CD8-positive, alpha-beta memory T cell (primary cell): ENCODE results near the gene LIN54. TPM values are rescaled to one million over a fixed set of nuclear protein-coding genes. Genes with fewer than 3 reads are reported as not detected.
"Not testable (repeated sequence)": the region's sequence is repeated elsewhere in the genome, so short reads cannot be mapped to it uniquely, and the experiment has no call there.

Experiments used
- CTCF ChIA-PET: fragments of 350-600 bp; sonication (Branson Sonifier 250); formaldehyde crosslinking; loops from one replicate; lab custom pipeline; 2021; ENCODE audit warnings: antibody characterized with exemption; lab: Charles Lee
- POLR2A ChIA-PET: fragments of 350-600 bp; sonication (Branson Sonifier 250); formaldehyde crosslinking; loops from one replicate; lab custom pipeline; 2021; ENCODE audit warnings: antibody characterized with exemption; lab: Charles Lee
- DNase-seq, 5 donors: peaks; one replicate each; pipeline versions ENCODE4 v3.0.0 to v3.0.0-alpha.2; 2020 to 2022; ENCODE audit warnings: mixed read lengths in 1 of 5
- H3K27ac ChIP-seq: one replicate; pipeline ENCODE4 v1.7.0; 2013; ENCODE audit warnings: low read depth, mild to moderate bottlenecking, low read length, moderate library complexity
- H3K27me3 ChIP-seq: 2 replicates; pipeline ENCODE4 v1.7.0; 2013; ENCODE audit warnings: low read length, mild to moderate bottlenecking; ENCODE audit not compliant: insufficient read depth, poor library complexity, severe bottlenecking
- H3K36me3 ChIP-seq: 2 replicates; pipeline ENCODE4 v1.7.0; 2013; ENCODE audit warnings: mild to moderate bottlenecking, low read length, moderate library complexity; ENCODE audit not compliant: insufficient read depth
- H3K4me1 ChIP-seq: 2 replicates; pipeline ENCODE4 v1.7.0; 2013; ENCODE audit warnings: mild to moderate bottlenecking, low read length, moderate library complexity; ENCODE audit not compliant: insufficient read depth
- H3K4me3 ChIP-seq: 2 replicates; pipeline ENCODE4 v1.7.0; 2013; ENCODE audit warnings: mild to moderate bottlenecking, low read length
- H3K9me3 ChIP-seq: 2 replicates; pipeline ENCODE4 v1.7.0; 2013; ENCODE audit warnings: mild to moderate bottlenecking, low read length
- H3K27ac Mint-ChIP-seq, 8 donors: one replicate each; pipeline ENCODE4 v1.8.0; 2020 to 2021; ENCODE audit warnings: mixed read lengths in 8 of 8, mild to moderate bottlenecking in 6 of 8, inconsistent platforms in 3 of 8, moderate library complexity in 3 of 8
- H3K27me3 Mint-ChIP-seq, 2 donors: one replicate each; pipeline ENCODE4 v1.8.0; 2020 to 2021; ENCODE audit warnings: mixed read lengths in 2 of 2, mild to moderate bottlenecking in 1 of 2, moderate library complexity in 1 of 2
- H3K36me3 Mint-ChIP-seq, 3 donors: one replicate each; pipeline ENCODE4 v1.8.0; 2020 to 2021; ENCODE audit warnings: mixed read lengths in 3 of 3, inconsistent platforms in 1 of 3, mild to moderate bottlenecking in 1 of 3
- H3K4me1 Mint-ChIP-seq, 3 donors: one replicate each; pipeline ENCODE4 v1.8.0; 2020 to 2021; ENCODE audit warnings: mixed read lengths in 3 of 3, inconsistent platforms in 1 of 3, mild to moderate bottlenecking in 1 of 3
- H3K4me3 Mint-ChIP-seq, 7 donors: one replicate each; pipeline ENCODE4 v1.8.0; 2020 to 2021; ENCODE audit warnings: mixed read lengths in 7 of 7, mild to moderate bottlenecking in 6 of 7, moderate library complexity in 4 of 7, inconsistent platforms in 2 of 7
- H3K9me3 Mint-ChIP-seq, 5 donors: one replicate each; pipeline ENCODE4 v1.8.0; 2020 to 2022; ENCODE audit warnings: mixed read lengths in 5 of 5, mild to moderate bottlenecking in 3 of 5, moderate library complexity in 2 of 5, inconsistent platforms in 1 of 5
- polyA plus RNA-seq: library from polyadenylated mRNA; unstranded; fragments of 300-500 nt; fragmentation: Illumina TruSeq; gene quantifications from one replicate; pipeline ENCODE4 v1.2.3, GENCODE V29; 2021
- total RNA-seq, 2 experiments: library from RNA; stranded (reverse); gene quantifications; one replicate each; pipeline ENCODE4 v1.2.3, GENCODE V29; 2021

LIN54 gene
- total RNA-seq (10 to 100 TPM; 22.1 to 23.0 TPM), polyA plus RNA-seq (9.2 TPM)

- DNase-seq: peak; percentile 85 to 93 (median 86)
- peak within 1 kb of the TSS; percentile 87 for H3K4me3 ChIP-seq
- H3K36me3 Mint-ChIP-seq: peaks cover 0 to 17% (median 1%) of the 10 kb centered on the region in 3 donors
- no peaks in the 10 kb centered on the region for H3K36me3 ChIP-seq
- H3K9me3 Mint-ChIP-seq: no peaks in the 10 kb centered on the region
- H3K27me3 ChIP-seq: no peaks in the 10 kb centered on the region
- no peaks in the 10 kb centered on the region for H3K27me3 Mint-ChIP-seq
- peaks cover 63 to 68% (median 66%) of the 10 kb centered on the region in 3 donors for H3K4me1 Mint-ChIP-seq
- POLR2A ChIA-PET: interaction anchor here (0.7 to 4.6 kb wide), 7 partner anchors 21 to 581 kb away, joined by 4 to 46 read pairs (median 5); partner anchors contain the start of genes COPS4, HNRNPDL and THAP9
- H3K4me3 Mint-ChIP-seq: peak within 1 kb of the TSS; percentile 91 to 99 (median 96)
- CTCF ChIA-PET: interaction anchor here (0.6 to 3.5 kb wide), 4 partner anchors 24 to 159 kb away, joined by 3 to 25 read pairs (median 8); partner anchors contain the start of genes COPS4 and THAP9
- H3K27ac ChIP-seq: peak within 1 kb of the TSS; percentile 97
- no peaks in the 10 kb centered on the region for H3K9me3 ChIP-seq
- peaks cover 43% of the 10 kb centered on the region for H3K4me1 ChIP-seq
- H3K27ac Mint-ChIP-seq: peak within 1 kb of the TSS; percentile 96 to 100 (median 98)
Measured at GRCh38 chr4:83010522-83011318, at the start of gene LIN54. Gene LIN54, minus strand, starts transcription at chr4:83010823. Its CDS starts 25,979 bp downstream, at chr4:82984844.

GRCh38 chr4:83054928-83055327, 44.3 kb upstream of the LIN54 start:
- H3K27me3 Mint-ChIP-seq: no peaks in the 10 kb centered on the region
- Histone ChIP-seq H3K27ac (no peak overlapping the region), H3K9me3 (no peaks in the 10 kb centered on the region), H3K4me3 (no peak overlapping the region), H3K4me1 (no peaks in the 10 kb centered on the region), H3K27me3 (no peaks in the 10 kb centered on the region), H3K36me3 (peaks cover 28% of the 10 kb centered on the region)
- H3K4me1 Mint-ChIP-seq: peaks cover 0 to 12% (median 0%) of the 10 kb centered on the region in 3 donors
- POLR2A ChIA-PET: no interaction called here
- CTCF ChIA-PET: interaction anchor here (0.6 to 1.4 kb wide), 3 partner anchors 196 to 227 kb away, joined by 3 to 4 read pairs (median 4); no protein-coding TSS in a partner anchor
- H3K4me3 Mint-ChIP-seq: no peak overlapping the region
- peaks cover 3 to 65% (median 22%) of the 10 kb centered on the region in 3 donors for H3K36me3 Mint-ChIP-seq
- H3K9me3 Mint-ChIP-seq: no peaks in the 10 kb centered on the region
- DNase-seq: peak in 2 of 5 donors; percentile 8 to 14
- H3K27ac Mint-ChIP-seq: peak overlapping the region in 1 of 8 donors; percentile 42

- CTCF ChIA-PET, H3K27ac ChIP-seq, H3K9me3 ChIP-seq, H3K27me3 Mint-ChIP-seq, DNase-seq, H3K4me3 ChIP-seq, POLR2A ChIA-PET, H3K4me3 Mint-ChIP-seq, H3K4me1 ChIP-seq, H3K27ac Mint-ChIP-seq, H3K9me3 Mint-ChIP-seq, H3K27me3 ChIP-seq: not testable (repeated sequence)
- Mint-ChIP-seq H3K4me1 (peaks cover 7 to 23% (median 15%) of the 10 kb centered on the region in 3 donors), H3K36me3 (peaks cover 3 to 58% (median 24%) of the 10 kb centered on the region in 3 donors)
- peaks cover 30% of the 10 kb centered on the region for H3K36me3 ChIP-seq
Measured at GRCh38 chr4:83048781-83049180, 38.2 kb upstream of the LIN54 start.

- no peak overlapping the region for H3K27ac Mint-ChIP-seq
- H3K4me1 Mint-ChIP-seq: peaks cover 14 to 20% (median 18%) of the 10 kb centered on the region in 3 donors
- no peaks in the 10 kb centered on the region for H3K27me3 ChIP-seq
- no peak overlapping the region for H3K4me3 Mint-ChIP-seq
- H3K4me1 ChIP-seq: no peaks in the 10 kb centered on the region
- H3K36me3 ChIP-seq: peaks cover 23% of the 10 kb centered on the region
- ChIA-PET CTCF (interaction anchor here (1.3 to 1.4 kb wide), 2 partner anchors 213 to 235 kb away, joined by 3 read pairs; no protein-coding TSS in a partner anchor), POLR2A (no interaction called here)
- no peaks in the 10 kb centered on the region for H3K9me3 Mint-ChIP-seq
- no peaks in the 10 kb centered on the region for H3K9me3 ChIP-seq
- no peak overlapping the region for H3K4me3 ChIP-seq
- no peak overlapping the region for H3K27ac ChIP-seq
- H3K36me3 Mint-ChIP-seq: peaks cover 3 to 47% (median 20%) of the 10 kb centered on the region in 3 donors
- no peak for DNase-seq
- no peaks in the 10 kb centered on the region for H3K27me3 Mint-ChIP-seq
Measured at GRCh38 chr4:83046693-83047473, 36.3 kb upstream of the LIN54 start.

GRCh38 chr4:83043801-83044407, 33.3 kb upstream of the LIN54 start:
- ChIA-PET CTCF (no interaction called here), POLR2A (no interaction called here)
- no peaks in the 10 kb centered on the region for H3K27me3 ChIP-seq

GRCh38 chr4:83043157-83043556, 32.5 kb upstream of the LIN54 start:
- Mint-ChIP-seq H3K4me1 (peaks cover 34 to 44% (median 35%) of the 10 kb centered on the region in 3 donors), H3K36me3 (peaks cover 0 to 28% (median 4%) of the 10 kb centered on the region in 3 donors), H3K27ac (peak overlapping the region in 2 of 8 donors; percentile 9 to 36)
- H3K27me3 Mint-ChIP-seq, H3K9me3 ChIP-seq, H3K9me3 Mint-ChIP-seq, H3K27me3 ChIP-seq, DNase-seq, H3K4me3 ChIP-seq, CTCF ChIA-PET, H3K4me3 Mint-ChIP-seq, H3K36me3 ChIP-seq, H3K4me1 ChIP-seq, H3K27ac ChIP-seq: not testable (repeated sequence)
- POLR2A ChIA-PET: interaction anchor here (0.7 kb wide), 1 partner anchor 25 kb away, joined by 3 read pairs; no protein-coding TSS in a partner anchor

More at GRCh38 chr4:83043801-83044407, 33.3 kb upstream of the LIN54 start:
- no peak overlapping the region for H3K27ac Mint-ChIP-seq
- Histone ChIP-seq H3K4me1 (no peaks in the 10 kb centered on the region), H3K36me3 (no peaks in the 10 kb centered on the region), H3K9me3 (no peaks in the 10 kb centered on the region), H3K4me3 (no peak overlapping the region), H3K27ac (no peak overlapping the region)
- no peak overlapping the region for H3K4me3 Mint-ChIP-seq
- no peaks in the 10 kb centered on the region for H3K27me3 Mint-ChIP-seq
- no peaks in the 10 kb centered on the region for H3K9me3 Mint-ChIP-seq
- H3K4me1 Mint-ChIP-seq: peaks cover 30 to 39% (median 31%) of the 10 kb centered on the region in 3 donors
- no peak for DNase-seq
- H3K36me3 Mint-ChIP-seq: peaks cover 0 to 30% (median 4%) of the 10 kb centered on the region in 3 donors

GRCh38 chr4:83040269-83040668, 29.6 kb upstream of the LIN54 start:
- no peak overlapping the region for H3K27ac ChIP-seq
- POLR2A ChIA-PET: interaction anchor here (0.9 kb wide), 1 partner anchor 27 kb away, joined by 3 read pairs; no protein-coding TSS in a partner anchor
- no peaks in the 10 kb centered on the region for H3K27me3 Mint-ChIP-seq
- no peaks in the 10 kb centered on the region for H3K27me3 ChIP-seq
- H3K4me1 ChIP-seq: peaks cover 18% of the 10 kb centered on the region
- peak overlapping the region in 3 of 8 donors; percentile 1 to 36 (median 3) for H3K27ac Mint-ChIP-seq
- H3K36me3 ChIP-seq: no peaks in the 10 kb centered on the region
- H3K9me3 ChIP-seq: no peaks in the 10 kb centered on the region
- CTCF ChIA-PET: interaction anchor here (1.3 kb wide), 1 partner anchor 9 kb away, joined by 3 read pairs; no protein-coding TSS in a partner anchor
- H3K4me3 ChIP-seq: no peak overlapping the region
- peaks cover 51 to 65% (median 51%) of the 10 kb centered on the region in 3 donors for H3K4me1 Mint-ChIP-seq
- no peaks in the 10 kb centered on the region for H3K9me3 Mint-ChIP-seq
- DNase-seq: no peak
- peak overlapping the region in 1 of 7 donors; percentile 49 for H3K4me3 Mint-ChIP-seq
- H3K36me3 Mint-ChIP-seq: peaks cover 0 to 20% (median 2%) of the 10 kb centered on the region in 3 donors
